T-helper 22 cell (primary cell): ENCODE data around the gene AIMP2.
A peak's percentile ranks its signal among the peaks of the same experiment; 100 is the strongest.
"Not testable (repeated sequence)": the region's sequence is repeated elsewhere in the genome, so short reads cannot be mapped to it uniquely, and the experiment has no call there.

Source experiments
- DNase-seq: peaks from one replicate; pipeline ENCODE4 v3.0.0-alpha.2; 2020; ENCODE audit warnings: low read depth

Gene AIMP2

DNA sequence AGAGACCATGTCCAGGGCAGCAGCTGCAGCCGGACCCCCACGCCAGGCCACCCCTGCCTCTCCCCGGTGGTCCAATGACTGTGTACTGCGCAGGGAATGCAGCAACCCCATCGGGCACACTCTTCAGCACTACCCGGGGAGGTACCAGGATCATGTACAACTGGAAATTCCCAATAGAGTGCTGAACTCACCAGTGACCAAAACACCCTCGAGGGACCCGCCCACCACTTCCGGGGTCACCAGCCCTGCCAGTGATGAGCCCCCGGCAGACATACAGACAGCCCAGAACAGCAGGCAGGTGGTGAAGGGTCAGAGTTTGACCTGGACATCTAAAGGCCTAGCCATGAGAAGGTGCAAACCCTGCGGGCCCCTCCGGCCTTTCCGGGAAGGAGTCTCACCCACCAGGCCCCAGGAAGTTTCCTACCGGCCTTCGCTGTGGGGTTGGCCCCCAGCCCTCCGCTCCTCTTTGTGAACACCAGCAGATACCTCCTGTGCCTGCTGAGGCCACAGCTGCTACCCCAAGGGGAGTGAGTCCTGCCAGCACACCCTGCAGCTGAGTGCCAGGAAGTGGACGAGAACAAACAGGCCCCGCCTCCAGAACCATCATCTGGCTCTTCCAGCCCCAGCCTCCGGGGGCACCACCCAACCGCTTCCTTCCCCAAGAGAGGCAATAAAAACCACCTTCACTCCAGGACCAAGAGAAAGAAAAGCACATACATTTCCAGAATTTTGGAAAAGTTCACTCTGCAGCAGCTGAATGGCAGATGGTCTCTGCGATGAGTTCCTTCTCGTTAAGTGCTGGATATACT, 17.1 kb downstream of the AIMP2 start:
- peak; percentile 37 for DNase-seq

DNA sequence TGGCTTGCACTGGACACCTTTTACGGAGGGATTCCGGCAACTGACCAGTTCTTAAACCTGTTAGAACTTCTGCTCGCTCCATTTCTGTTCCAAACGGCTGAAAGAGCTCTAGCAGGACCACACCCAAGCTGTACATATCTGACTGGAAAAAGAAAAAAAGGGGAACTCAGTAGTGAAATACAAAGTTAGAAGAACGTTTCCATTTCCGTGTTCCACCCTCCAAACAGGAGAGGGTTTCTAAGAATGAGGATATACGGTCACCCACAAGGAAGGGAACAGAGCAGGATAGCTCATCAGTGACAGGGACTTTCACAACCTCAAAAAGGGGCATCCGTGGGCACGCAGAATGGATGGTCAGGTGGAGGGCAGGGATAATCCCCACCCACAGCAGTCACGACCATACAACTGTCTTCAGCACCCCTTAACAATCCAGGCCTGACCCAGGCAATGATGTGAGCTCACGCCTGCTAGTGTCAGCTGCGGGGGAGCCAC, 17.8 kb downstream of the AIMP2 start:
- no peak for DNase-seq

DNA sequence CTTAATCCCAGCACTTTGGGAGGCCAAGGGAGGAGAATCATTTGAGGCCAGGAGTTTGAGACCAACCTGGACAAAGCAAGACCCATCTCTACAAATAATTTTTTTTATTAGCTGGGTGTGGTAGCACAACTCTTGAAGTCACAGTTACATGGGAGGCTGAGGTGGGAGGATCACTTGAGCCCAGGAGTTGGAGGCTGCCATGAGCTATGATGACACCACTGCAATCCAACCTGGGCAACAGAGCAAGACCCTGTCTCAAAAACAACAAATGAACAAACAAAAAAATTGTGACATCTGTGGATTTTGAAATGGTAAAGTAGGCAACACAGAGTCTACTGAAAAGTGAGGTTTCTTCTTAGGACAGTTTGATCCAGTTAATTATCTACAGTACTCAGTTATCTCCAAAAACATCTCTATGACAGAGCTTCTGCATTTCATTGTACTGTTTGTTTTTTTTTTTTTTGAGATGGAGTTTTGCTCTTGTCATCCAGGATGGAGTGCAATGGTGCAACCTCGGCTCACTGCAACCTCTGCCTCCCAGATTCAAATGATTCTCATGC, 18.8 kb downstream of the AIMP2 start:
- no peak for DNase-seq

DNA sequence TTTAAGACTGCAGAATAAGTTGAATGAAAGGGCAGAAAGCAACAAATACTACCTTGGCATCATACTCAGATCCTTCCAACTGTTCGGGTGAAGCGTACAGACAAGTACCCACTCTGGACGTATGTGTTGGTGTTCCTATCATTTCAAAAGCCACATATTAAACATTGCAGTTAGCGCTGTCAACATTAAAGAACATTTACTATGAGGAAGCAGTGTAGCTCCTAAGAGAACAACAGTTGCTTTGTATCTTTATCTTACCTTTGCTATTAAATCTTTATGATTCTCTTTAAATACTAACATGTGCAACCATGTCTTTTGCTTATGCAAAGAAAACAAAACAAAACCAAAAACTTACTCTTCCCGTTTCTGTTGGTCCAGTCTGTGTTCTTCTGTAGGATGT, 19.5 kb downstream of the AIMP2 start:
- DNase-seq: no peak

DNA sequence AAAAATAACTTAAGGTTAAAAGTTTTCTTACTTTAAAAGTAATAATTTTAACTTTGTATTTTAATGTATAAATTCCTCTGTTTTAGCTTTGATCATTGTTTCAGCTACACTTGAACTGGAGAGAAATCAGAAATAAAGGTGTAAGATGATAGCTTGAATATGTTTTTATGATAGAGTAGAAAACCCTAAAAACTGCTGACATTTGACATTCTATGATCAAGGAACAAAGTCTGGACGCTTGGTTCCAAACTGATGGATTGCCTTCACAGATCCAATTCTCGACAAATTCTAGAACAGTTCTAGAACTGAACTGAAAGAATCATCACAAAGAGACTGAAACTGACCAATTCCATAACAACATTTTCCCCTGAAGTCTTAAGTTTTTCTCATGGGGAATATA, 21.9 kb downstream of the AIMP2 start, which contains the start of gene ANKRD61:
Gene ANKRD61 (plus strand): TSS at position 389 of the 400 bp plus-strand sequence. CDS start 0 bp downstream, at position 389.
- DNase-seq: no peak

DNA sequence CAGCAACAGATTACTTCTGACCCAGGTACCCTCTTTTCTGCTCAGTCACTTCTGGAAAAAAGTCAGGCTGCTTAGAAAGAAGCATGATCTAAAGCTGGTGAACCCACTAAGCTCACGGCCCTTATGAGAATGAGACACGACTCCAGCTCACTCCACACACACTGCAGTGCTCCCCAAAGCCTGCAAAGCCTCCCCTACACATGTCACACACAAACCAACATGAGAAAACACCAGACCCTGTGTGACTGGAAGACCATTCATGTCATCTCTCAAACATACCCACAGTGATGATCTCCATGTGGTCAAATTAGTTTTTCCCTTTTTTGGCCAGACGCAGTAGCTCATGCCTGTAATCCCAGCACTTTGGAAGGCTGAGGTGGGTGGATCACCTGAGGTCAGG, 22.5 kb downstream of the AIMP2 start:
- no peak for DNase-seq

DNA sequence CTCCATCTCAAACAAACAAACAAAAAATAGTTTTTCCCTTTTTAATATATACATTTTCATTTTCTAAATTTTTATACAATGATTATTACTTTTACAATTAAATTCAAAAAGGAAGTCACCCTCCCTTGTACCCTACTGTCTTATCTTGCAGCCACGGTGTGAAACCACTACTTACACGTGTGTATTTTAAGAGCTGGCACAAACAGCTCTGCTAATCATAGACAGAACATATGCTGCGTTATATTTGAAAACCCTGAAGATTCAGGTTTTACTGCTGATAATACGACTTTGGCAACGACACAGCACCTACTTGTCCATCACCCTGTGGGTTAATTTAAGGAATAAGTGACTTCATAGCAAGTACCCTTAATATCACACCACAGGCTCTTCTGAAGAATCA, 23.1 kb downstream of the AIMP2 start:
- DNase-seq: no peak

DNA sequence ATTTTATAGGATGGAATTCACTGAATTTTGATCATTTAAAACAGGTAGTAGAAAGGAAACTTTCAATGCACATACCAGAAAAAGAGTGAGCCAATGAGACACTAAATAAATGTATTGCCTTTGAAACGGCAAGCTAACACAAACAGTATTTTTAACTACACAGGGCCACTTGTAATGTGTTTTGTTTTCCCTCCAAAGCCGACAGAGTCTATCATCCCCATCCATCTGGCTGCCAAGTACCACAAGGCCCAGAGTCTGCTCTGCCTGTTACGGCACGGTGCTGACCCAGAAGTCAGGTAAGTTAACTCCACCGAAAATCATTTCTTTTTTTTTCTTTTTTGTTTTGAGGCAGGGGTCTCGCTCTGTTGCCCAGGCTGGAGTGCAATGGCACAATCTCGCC, 23.6 kb downstream of the AIMP2 start:
- DNase-seq: no peak

DNA sequence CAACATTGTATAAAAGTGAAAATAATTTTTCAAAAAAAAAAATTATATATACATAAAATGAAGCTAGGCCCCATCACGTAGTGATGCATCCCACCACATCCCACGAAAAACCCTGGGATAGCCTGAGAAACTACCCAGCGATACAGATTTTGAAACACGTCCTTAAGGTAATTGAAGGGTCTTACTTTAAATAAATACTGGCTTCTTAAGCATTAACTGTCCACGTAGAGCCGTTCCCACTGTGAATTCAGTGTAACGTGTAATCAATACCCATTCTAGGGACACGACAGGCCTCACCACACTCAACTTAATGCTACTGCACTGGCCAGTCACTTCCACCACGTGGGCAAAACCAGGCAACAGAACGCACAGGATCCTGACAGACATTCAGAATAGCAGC, 26.1 kb downstream of the AIMP2 start:
- no peak for DNase-seq

DNA sequence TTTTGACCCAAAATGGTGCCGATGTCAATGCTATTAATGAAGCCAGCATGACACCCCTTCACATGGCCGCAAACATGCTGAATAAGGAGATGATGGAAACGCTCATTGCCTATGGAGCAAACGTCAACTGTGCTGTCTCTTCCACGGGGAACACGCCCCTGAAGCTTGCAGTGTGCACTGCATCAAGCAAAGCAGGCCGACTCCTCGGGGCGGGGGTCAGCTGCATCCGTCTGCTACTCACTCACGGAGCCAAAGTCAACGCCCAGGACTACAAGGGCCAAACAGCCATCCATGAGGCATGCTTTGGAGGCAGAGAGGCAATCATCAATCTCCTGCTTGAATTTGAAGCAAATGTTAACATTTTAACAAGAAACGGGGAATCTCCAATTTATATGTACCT, 26.6 kb downstream of the AIMP2 start:
- no peak for DNase-seq

DNA sequence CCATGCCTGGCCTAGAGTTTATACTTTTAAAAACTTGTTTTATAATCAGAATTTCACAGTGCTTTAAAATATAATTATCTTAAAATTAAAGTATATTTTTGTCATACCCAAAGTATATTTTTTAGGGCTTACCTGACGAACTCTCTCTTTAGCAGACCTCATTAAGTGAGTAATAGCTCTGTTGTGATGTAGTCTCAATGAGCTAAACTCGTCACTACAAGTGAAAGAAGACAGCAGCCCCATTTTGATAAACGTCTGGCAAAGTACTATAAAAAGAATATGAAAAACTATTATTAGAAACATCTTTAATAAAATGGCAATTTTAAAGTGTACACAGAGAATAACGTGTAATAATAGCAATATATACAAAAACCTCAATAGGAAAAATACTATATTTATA, 40.7 kb downstream of the AIMP2 start:
- no peak for DNase-seq

DNA sequence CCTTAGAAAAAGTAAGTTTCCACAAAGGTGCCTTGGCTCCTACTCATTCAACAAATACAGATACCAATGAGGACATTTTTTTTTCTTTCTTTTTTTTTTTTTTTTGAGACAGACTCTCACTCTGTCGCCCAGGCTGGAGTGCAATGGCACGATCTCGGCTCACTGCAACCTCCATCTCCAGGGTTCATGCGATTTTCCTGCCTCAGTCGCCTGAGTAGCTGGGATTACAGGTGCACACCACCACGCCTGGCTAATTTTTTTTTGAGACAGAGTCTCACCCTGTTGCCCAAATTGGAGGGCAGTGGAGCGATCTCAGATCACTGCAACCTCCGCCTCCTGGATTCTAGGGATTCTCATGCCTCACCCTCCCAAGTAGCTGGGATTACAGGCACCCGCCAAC, 42.1 kb downstream of the AIMP2 start:
- not testable (repeated sequence) for DNase-seq

DNA sequence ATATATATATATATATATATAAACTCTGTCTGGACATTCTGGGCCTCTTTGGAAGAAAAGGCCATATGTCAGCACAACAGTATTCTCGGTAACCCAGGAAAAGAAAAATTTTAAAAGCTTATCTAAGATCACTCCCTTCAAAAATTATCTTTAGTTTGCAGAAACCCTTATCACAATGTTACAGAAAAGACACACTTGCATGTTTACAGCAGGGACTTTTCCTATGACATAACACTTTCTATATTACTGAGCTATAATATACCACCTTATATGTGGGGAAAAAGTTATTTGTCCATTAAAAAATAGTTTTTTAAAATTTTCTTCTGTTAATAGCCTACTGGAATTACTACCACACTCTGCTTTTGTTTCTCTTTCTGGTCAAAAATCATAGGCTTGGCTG, 47.5 kb downstream of the AIMP2 start:
- no peak for DNase-seq

DNA sequence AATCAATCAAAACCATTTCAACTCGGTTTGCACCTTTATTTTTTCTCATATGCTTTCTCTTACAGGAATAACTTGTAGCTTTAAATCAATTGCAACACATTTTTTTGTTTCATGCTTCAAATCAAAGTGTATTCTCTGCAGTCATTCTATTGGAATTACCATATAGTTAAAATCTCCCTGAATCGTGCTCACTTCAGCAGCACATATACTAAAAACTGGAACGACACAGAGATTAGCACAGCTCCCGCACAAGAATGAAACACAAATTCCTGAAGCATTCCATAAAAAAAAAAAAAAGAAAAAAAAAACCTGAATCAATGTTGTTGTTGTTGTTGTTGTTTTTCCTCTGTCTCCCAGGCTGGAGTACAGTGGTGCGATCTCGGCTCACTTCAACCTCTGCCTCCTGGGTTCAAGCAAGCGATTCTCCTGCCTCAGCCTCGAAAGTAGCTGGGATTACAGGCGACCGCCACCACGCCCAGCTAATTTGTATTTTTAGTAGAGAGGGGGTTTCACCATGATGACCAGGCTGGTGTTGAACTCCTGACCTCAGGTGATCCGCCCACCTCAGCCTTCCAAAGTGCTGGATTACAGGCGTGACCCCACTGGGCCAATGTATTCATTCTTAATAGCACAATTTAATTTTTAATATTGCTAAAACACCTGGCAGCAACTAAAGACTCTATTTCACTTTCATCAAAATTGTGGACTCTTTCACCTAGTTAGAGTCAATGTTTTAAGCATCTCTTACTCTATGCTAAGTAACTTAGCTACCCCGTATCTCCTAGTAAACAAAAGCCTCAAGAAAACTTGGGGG, 48.5 kb downstream of the AIMP2 start:
- DNase-seq: no peak

DNA sequence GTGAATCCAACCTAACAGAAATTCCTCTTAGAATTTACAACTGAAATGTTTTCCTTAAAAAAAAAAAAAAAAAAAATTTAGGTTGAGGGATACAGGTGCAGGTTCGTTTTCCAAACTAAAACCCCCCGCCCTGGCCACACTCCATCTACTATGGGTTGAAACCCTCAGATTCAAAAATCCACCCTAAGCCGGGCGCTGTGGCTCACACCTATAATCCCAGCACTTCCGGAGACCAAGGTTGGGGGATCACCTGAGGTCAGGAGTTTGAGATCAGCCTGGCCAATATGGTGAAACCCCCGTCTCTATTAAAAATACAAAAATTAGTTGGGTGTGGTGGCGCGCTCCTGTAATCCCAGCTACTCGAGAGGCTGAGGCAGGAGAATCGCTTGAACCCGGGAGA, 50.9 kb downstream of the AIMP2 start:
- DNase-seq: not testable (repeated sequence)

DNA sequence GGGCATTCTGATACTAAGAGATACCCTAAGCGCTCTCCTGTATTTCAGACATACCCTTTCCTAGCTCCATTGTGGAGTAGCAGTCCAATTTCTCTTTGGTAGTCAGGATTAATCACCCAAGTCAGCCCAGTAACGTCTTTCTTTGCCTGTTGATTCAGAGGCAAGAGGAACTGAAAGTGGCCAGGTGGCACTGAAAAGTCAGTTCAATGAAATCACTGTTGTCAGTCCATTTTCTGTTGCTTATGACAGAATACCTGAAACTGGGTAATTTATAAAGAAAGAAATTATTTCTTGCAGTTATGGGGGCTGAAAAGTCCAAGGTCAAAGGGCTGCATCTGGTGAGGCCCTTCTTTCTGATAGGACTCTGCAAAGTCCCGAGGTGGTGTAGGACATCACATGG, 62.3 kb downstream of the AIMP2 start:
- DNase-seq: no peak
